Measurements from ENCODE around the gene CKAP2L.

GRCh38 chr2:112725545-112726457, 38.6 kb downstream of the CKAP2L start:
- TF ChIP-seq CTCF (IDR thresholded peaks at IDR 0.05) (no peak), POLR2A (IDR thresholded peaks at IDR 0.05) (no peak)
